Measurements from ENCODE around the gene YBX3. TPM values are rescaled to one million over a fixed set of nuclear protein-coding genes. Genes with fewer than 3 reads are reported as not detected.
A peak's percentile ranks its signal among the peaks of the same experiment; 100 is the strongest.

The YBX3 gene
- total RNA-seq, 1 donor from 2014 or later = 290 TPM

DNA sequence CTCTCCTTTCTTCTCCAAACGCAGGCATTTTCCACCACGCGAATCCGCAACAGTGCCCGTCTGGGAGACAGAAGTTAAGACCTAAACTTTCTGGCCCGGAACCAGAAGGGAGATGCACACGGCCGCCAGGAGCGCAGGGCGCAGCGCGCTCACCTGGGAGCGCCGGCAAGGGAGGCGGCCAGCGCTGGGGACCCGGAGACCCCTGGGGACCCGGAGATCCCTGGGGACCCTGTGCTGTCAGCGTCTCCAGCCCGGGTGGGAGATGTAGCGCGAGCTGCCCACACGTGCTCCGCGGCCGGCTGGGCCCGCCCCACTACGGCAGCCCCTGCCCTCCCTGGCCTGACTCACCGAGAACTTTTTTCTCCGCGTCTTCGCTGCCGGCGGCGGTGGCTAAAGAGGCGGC, 620 bp downstream of the YBX3 start:
- no peak for DNase-seq (ENCODE audit: low read depth, low spot score)

DNA sequence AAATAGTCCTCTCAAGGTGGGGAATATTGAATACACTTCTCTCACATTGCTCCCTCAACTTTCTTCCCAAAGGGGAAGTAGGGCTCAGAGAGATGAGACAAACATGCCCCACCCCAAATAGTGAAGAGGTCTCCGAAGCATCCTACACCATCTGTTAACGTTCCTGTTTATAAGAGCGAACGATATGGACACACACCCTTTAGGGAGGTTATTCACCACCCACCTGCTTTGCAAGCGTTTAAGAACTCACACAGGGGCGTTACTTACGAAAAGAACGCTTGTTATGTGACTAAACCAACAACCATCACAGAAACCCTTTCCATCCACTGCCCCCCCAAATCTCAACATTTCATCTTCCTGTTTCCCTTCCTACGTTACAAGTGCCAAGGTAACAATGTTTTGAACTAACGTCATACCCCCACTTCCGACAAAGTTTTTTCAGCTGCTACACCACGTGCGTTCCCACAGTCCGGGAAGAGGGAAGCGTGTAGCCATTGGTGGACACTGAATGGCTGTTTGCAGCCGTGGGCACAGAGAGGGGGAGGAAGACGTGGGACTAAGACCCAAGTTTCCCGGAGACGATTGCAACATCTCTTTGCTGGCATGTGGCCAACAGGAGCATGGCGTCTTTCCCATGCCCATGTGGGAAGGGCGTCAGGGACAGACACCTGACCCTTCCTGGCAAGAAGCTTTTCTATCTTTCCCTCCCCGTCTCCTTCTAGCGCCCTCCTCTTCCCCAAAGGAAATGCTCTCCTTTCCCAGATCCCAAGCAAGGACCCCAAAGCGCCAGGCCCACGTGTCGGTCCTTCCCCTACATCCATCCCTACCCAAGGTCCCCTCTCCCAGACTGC, 1.2 kb downstream of the YBX3 start:
- DNase-seq (ENCODE audit: low read depth, low spot score) = peak; percentile 98

- no peak for DNase-seq (ENCODE audit: low read depth, low spot score)
Measured at GRCh38 chr12:10720974-10721650, 2.0 kb downstream of the YBX3 start.

- no peak for DNase-seq (ENCODE audit: low read depth, low spot score)
Measured at GRCh38 chr12:10719482-10719881, 3.6 kb downstream of the YBX3 start.

- no peak for DNase-seq (ENCODE audit: low read depth, low spot score)
Measured at GRCh38 chr12:10718279-10718821, 4.8 kb downstream of the YBX3 start.

DNA sequence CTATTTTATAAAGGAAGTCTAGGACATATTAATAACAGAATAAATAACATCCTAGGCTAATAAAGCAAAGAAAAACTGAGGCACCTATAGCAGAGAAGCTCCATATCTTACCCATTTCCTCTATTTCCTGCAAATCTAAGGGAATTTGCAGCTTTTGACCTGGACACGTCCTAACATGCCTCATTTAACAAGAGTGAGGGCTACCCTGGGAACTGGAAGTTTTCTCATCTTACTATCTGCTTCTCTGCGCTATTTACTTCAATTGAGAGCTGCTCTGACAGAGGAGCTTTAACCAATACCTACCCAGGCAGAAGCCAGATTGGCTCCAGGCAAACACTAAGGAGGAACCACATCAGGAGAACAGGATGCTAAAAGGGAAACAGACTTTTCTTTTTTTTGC, 5.7 kb downstream of the YBX3 start:
- peak; percentile 49 for DNase-seq (ENCODE audit: low read depth, low spot score)

- DNase-seq (ENCODE audit: low read depth, low spot score) = peak; percentile 83
Measured at GRCh38 chr12:10716704-10717315, 6.3 kb downstream of the YBX3 start.

GRCh38 chr12:10716277-10716676, 6.8 kb downstream of the YBX3 start:
- no peak for DNase-seq (ENCODE audit: low read depth, low spot score)

- no peak for DNase-seq (ENCODE audit: low read depth, low spot score)
Measured at GRCh38 chr12:10715491-10715890, 7.6 kb downstream of the YBX3 start.

DNA sequence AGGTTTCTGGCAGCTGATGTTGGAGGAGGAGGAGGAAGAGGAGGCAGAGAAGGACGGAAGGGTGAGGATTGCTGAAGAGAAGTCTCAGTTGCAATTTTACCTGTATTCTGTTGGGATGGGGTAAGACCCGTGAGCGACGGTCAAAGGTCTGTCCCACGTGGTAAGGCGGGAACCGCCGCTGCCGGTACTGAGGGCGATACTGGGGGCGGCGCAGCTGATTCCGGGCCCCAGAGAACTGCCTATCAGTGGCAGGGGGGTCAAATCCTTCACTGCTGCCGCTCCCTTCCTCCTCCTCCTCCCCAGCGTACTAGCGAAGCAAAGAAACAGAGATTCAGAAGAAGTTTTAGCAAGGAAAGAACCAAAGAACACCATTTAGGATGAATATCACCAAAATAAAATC, 13.3 kb downstream of the YBX3 start:
- DNase-seq (ENCODE audit: low read depth, low spot score) = no peak

DNA sequence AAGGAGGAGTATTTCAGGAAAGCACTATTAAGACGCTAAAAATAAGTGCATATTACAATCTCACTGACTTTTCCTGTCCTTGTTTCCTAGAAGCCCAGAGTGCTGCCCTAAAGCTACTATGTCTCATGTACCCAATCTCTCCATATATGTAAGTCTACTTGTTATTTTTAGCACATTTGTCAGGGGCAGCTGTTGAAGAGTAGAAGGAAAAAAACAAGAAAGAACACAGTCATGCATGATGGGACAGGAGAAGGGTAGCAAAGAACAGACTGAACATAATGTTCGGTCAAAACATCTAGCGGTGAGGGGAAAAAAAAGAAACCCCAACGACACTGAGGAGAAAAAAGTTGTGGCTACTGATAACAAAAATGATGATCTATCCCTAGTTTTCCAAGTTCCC, 14.3 kb downstream of the YBX3 start:
- no peak for DNase-seq (ENCODE audit: low read depth, low spot score)

DNA sequence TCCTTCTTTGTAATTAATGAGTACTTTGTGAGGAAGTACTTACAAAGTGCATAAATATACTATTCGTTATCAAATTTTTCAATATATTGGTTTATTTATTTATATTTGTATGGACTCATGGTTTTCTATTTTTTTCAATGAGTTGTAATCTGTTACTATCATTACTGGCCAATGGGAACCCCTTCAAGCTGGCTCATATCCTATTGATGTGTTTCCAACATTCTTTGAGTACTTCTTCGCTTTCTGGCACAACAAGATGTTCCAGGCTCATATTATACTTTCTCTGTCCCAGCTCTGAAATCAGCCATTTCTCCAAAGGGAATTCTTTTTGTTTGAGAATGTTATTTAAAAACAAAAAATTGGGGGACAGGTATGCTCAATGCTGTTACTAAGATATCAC, 17.5 kb downstream of the YBX3 start:
- no peak for DNase-seq (ENCODE audit: low read depth, low spot score)

DNA sequence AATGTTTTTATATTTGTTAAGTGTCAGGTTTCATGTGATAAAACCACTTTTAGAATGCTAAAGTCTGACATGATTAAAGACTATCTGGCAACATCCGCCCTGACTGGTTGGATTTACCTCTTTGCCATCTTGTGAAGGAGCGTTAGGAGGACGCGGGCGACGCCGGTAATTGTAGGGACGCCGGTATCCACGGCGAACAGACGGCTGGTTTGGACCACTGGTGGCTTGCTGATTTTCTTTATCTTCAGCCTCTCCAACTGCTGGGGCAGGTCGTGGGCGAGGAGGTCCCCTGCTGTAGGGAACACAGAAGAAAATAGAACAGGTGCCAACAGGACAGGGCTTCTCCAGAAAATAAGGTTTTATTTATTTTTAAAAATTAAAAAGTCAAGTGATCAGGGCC, 21.3 kb downstream of the YBX3 start:
- DNase-seq (ENCODE audit: low read depth, low spot score) = no peak

GRCh38 chr12:10701131-10701681, 21.9 kb downstream of the YBX3 start:
- DNase-seq (ENCODE audit: low read depth, low spot score) = no peak

DNA sequence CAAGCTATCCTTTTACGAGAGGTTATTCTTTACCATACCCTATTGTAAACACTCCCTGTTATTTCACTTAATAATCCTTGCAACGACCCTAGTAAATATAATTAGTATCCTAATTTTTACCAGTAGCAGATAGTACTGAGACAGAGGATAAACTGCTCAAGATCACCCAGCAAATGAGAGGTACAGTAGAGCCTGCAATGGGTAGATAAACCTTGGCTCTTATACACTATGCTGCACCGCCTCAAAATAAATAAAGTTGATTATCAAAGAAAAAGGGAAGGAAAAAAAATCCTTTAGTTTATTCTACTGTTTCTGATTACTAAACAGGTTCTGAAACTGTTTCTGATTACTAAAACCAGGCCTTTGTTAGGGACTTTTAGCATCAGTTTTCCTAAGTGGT, 22.5 kb downstream of the YBX3 start:
- no peak for DNase-seq (ENCODE audit: low read depth, low spot score)

GRCh38 chr12:10697862-10698261, 25.3 kb downstream of the YBX3 start:
- DNase-seq (ENCODE audit: low read depth, low spot score) = no peak

- no peak for DNase-seq (ENCODE audit: low read depth, low spot score)
Measured at GRCh38 chr12:10697156-10697555, 26.0 kb downstream of the YBX3 start.

DNA sequence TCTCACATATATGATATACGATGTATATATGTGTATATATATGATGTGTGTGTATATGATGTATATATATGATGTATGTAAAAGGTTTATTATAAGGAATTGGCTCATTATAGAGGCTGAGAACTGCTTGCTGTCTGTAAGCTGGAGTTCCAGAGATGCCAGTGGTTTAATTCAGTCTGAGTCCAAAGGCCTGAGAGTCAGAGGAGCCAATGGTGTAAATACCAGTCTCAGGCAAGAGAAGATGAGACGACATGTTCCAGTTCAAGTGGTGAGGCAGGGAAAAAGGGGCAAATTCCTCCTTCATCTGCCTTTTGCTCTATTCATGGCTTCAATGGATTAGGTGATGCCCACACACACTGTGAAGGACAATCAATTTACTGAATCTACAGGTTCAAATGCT, 32.2 kb downstream of the YBX3 start:
- no peak for DNase-seq (ENCODE audit: low read depth, low spot score)

DNA sequence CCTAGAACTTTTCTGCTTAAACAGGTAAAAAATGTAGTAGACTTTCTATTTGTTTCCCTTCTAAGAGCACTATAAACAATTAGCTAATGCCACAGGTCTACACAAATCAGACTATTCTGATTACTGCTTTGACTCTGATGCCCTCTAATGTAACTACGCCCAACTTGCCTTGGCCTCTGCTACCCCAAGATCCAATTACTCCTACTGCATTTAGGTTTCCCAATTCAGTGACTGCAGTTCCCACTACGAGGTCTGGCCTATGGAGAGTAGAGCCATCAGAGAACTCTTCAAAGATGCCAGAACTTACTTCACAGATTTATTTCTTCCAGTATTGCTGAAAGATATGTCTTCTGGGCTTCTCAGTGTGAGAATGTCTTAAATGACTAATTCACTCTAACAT, 34.0 kb downstream of the YBX3 start:
- DNase-seq (ENCODE audit: low read depth, low spot score) = no peak

DNA sequence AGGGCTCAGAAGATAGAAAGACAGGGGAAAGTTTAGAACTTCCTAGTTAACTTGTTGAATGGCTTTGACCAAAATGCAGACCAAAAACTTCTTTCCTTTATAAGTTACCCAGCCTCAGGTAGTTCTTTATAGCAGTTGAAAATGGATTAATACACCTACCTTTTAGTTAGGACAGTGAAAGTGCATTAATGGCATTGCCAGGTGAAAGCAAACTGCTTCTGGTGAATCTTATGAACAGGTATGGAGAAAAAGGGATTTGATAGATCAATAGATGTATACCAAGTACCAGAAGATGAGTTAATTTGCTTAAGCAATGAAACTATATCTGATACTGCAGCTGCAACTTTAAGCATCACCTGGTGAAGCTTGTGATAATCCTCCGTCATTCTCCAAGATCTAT, 35.1 kb downstream of the YBX3 start:
- DNase-seq (ENCODE audit: low read depth, low spot score) = no peak

- DNase-seq (ENCODE audit: low read depth, low spot score) = no peak
Measured at GRCh38 chr12:10673659-10674384, 49.3 kb downstream of the YBX3 start, which contains the start of gene STYK1. STYK1 (minus strand) TSS chr12:10674052; CDS start chr12:10634618, 39,434 bp downstream.

Data from pulmonary artery endothelial cell (primary cell).